K562 (cell line): ENCODE measurements around the gene NFATC3. TPM values are rescaled to one million over a fixed set of nuclear protein-coding genes. Genes with fewer than 3 reads are reported as not detected.

Source experiments
- ARID1B ChIP-seq: fragments of 450-650 bp; IDR thresholded peaks from 2 replicates; pipeline ENCODE4 v1.6.1; 2016; ENCODE audit warnings: antibody characterized with exemption, mild to moderate bottlenecking, inconsistent platforms
- CBX2 ChIP-seq: fragments of 200-600 bp; sonication (generic); IDR thresholded peaks from one replicate; pipeline ENCODE4 v1.6.1; 2012; ENCODE audit warnings: mild to moderate bottlenecking, low read length, inconsistent platforms; ENCODE audit not compliant: insufficient read depth, poor library complexity, severe bottlenecking
- CREB3L1 ChIP-seq: fragments of 450-650 bp; IDR thresholded peaks from 2 replicates; pipeline ENCODE4 v1.6.1; 2014; ENCODE audit warnings: low read depth, mild to moderate bottlenecking, moderate library complexity, borderline replicate concordance
- FOXP4 ChIP-seq: sonication (generic); formaldehyde crosslinking; IDR thresholded peaks from 2 replicates; pipeline ENCODE4 v1.8.0; 2022; ENCODE audit warnings: mild to moderate bottlenecking, missing genetic modification reagents, borderline replicate concordance
- KAT2B ChIP-seq: IDR thresholded peaks from one replicate; pipeline ENCODE4 v1.6.1; 2012; ENCODE audit warnings: low read depth, mild to moderate bottlenecking, control low read depth, inconsistent platforms, low read length, moderate library complexity
- MLX ChIP-seq, 2 experiments: fragments of 450-650 bp in 1 of 2; sonication (generic) in 1 of 2; formaldehyde crosslinking; conservative IDR thresholded peaks; 2 replicates each; pipeline versions ENCODE4 v1.4.0 to v1.8.1; 2020 to 2022; ENCODE audit warnings: mild to moderate bottlenecking in 1 of 2, missing genetic modification reagents in 1 of 2
- TSHZ1 ChIP-seq: fragments of 250-450 bp; sonication (Bioruptor Pico); IDR thresholded peaks from 2 replicates; pipeline ENCODE4 v1.4.0; 2020; ENCODE audit warnings: mild to moderate bottlenecking, moderate library complexity
- ZNF23 ChIP-seq: fragments of 250-450 bp; sonication (Bioruptor Pico); IDR thresholded peaks from 2 replicates; pipeline ENCODE4 v1.4.0; 2020; ENCODE audit warnings: mild to moderate bottlenecking
- polyA plus RNA-seq, 8 experiments: library from polyadenylated mRNA; depleted of rRNA in 4 of 8; stranded (reverse) in 5 of 8; unstranded in 3 of 8; fragments of >200 nt; fragmentation: Nextera tagmentation in 2 of 8; fragmentation: Illumina TruSeq in 1 of 8; extraction: Ambion mirVana in 2 of 8; extraction: Trizol in 1 of 8; gene quantifications; 2 replicates each; pipeline versions ENCODE4 v1.2.1 to v1.2.3, GENCODE V29; 2011 to 2014; ENCODE audit warnings: inconsistent platforms in 1 of 8, missing spikeins in 1 of 8
- total RNA-seq, 7 experiments: library from RNA; depleted of rRNA in 6 of 7; stranded (reverse); fragments of >200 nt in 6 of 7; fragmentation: Illumina TruSeq in 2 of 7; extraction: Trizol in 2 of 7; gene quantifications; 2 replicates each; pipeline versions ENCODE4 v1.2.1 to v1.2.3, GENCODE V29; 2011 to 2021; ENCODE audit warnings: low replicate concordance in 1 of 7

The NFATC3 gene
- total and polyA plus RNA-seq, 9 of the 15 experiments (the other 6 are each of a cell fraction or from before 2014, with no cell fraction given) = 15.7 to 98.4 (median 59.4) TPM

- TF ChIP-seq MLX (CRISPR knock-in tag; conservative IDR thresholded peaks at IDR 0.05) (no peak), KAT2B (no peak), CREB3L1 (no peak), FOXP4 (CRISPR knock-in tag) (no peak), TSHZ1 (CRISPR knock-in tag) (no peak), ZNF23 (no peak), CBX2 (no peak), ARID1B (no peak)
Observed at GRCh38 chr16:68096491-68096890, 11.3 kb downstream of the NFATC3 start (continued).
